ENCODE measurements around the gene SRD5A3. TPM values are rescaled to one million over a fixed set of nuclear protein-coding genes. Genes with fewer than 3 reads are reported as not detected.

The SRD5A3 gene
- total and polyA plus RNA-seq, 9 of the 15 experiments (the other 6 are each of a cell fraction or from before 2014, with no cell fraction given): 2.5 to 37.0 (median 13.3) TPM

DNA sequence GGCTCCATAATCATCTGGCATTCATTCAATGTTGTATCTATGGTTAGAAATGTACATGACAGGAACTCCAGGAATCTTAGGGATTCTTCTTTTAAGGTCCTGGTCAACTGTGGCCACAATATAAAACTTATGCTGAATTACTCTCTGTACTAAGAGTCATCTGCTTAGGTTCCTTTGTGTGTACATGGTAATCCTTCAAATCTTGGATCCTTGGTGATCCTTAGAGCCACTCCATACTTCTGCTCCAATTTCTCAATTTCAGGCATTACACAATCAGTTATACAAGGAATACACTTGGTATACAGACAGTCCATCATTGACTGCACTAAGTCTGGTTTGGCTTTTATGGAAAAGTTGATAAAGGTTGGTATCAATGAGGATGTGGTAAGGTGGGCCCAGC is 5.8 kb downstream of the SRD5A3 start (continued):
- TF ChIP-seq, protein P1, sequence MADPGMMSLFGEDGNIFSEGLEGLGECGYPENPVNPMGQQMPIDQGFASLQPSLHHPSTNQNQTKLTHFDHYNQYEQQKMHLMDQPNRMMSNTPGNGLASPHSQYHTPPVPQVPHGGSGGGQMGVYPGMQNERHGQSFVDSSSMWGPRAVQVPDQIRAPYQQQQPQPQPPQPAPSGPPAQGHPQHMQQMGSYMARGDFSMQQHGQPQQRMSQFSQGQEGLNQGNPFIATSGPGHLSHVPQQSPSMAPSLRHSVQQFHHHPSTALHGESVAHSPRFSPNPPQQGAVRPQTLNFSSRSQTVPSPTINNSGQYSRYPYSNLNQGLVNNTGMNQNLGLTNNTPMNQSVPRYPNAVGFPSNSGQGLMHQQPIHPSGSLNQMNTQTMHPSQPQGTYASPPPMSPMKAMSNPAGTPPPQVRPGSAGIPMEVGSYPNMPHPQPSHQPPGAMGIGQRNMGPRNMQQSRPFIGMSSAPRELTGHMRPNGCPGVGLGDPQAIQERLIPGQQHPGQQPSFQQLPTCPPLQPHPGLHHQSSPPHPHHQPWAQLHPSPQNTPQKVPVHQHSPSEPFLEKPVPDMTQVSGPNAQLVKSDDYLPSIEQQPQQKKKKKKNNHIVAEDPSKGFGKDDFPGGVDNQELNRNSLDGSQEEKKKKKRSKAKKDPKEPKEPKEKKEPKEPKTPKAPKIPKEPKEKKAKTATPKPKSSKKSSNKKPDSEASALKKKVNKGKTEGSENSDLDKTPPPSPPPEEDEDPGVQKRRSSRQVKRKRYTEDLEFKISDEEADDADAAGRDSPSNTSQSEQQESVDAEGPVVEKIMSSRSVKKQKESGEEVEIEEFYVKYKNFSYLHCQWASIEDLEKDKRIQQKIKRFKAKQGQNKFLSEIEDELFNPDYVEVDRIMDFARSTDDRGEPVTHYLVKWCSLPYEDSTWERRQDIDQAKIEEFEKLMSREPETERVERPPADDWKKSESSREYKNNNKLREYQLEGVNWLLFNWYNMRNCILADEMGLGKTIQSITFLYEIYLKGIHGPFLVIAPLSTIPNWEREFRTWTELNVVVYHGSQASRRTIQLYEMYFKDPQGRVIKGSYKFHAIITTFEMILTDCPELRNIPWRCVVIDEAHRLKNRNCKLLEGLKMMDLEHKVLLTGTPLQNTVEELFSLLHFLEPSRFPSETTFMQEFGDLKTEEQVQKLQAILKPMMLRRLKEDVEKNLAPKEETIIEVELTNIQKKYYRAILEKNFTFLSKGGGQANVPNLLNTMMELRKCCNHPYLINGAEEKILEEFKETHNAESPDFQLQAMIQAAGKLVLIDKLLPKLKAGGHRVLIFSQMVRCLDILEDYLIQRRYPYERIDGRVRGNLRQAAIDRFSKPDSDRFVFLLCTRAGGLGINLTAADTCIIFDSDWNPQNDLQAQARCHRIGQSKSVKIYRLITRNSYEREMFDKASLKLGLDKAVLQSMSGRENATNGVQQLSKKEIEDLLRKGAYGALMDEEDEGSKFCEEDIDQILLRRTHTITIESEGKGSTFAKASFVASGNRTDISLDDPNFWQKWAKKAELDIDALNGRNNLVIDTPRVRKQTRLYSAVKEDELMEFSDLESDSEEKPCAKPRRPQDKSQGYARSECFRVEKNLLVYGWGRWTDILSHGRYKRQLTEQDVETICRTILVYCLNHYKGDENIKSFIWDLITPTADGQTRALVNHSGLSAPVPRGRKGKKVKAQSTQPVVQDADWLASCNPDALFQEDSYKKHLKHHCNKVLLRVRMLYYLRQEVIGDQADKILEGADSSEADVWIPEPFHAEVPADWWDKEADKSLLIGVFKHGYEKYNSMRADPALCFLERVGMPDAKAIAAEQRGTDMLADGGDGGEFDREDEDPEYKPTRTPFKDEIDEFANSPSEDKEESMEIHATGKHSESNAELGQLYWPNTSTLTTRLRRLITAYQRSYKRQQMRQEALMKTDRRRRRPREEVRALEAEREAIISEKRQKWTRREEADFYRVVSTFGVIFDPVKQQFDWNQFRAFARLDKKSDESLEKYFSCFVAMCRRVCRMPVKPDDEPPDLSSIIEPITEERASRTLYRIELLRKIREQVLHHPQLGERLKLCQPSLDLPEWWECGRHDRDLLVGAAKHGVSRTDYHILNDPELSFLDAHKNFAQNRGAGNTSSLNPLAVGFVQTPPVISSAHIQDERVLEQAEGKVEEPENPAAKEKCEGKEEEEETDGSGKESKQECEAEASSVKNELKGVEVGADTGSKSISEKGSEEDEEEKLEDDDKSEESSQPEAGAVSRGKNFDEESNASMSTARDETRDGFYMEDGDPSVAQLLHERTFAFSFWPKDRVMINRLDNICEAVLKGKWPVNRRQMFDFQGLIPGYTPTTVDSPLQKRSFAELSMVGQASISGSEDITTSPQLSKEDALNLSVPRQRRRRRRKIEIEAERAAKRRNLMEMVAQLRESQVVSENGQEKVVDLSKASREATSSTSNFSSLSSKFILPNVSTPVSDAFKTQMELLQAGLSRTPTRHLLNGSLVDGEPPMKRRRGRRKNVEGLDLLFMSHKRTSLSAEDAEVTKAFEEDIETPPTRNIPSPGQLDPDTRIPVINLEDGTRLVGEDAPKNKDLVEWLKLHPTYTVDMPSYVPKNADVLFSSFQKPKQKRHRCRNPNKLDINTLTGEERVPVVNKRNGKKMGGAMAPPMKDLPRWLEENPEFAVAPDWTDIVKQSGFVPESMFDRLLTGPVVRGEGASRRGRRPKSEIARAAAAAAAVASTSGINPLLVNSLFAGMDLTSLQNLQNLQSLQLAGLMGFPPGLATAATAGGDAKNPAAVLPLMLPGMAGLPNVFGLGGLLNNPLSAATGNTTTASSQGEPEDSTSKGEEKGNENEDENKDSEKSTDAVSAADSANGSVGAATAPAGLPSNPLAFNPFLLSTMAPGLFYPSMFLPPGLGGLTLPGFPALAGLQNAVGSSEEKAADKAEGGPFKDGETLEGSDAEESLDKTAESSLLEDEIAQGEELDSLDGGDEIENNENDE (IDR thresholded peaks at IDR 0.05; ENCODE audit: low read depth, low read length): no peak
- TF ChIP-seq FOXJ3 (CRISPR knock-in tag; IDR thresholded peaks at IDR 0.05): no peak
- TF ChIP-seq MEIS2 (IDR thresholded peaks at IDR 0.05; ENCODE audit: partially characterized antibody): no peak
- no peak for TF ChIP-seq E2F3 (CRISPR knock-in tag; IDR thresholded peaks at IDR 0.05)
- no peak for TF ChIP-seq EP400 (IDR thresholded peaks at IDR 0.05)
- TF ChIP-seq KDM2B (CRISPR knock-in tag; IDR thresholded peaks at IDR 0.05): no peak
- no peak for TF ChIP-seq CTBP1 (IDR thresholded peaks at IDR 0.05; ENCODE audit: borderline replicate concordance)
- TF ChIP-seq SAP30 (IDR thresholded peaks at IDR 0.05; ENCODE audit: borderline replicate concordance, insufficient read depth, low read depth, low read length, poor library complexity, severe bottlenecking): no peak
- no peak for TF ChIP-seq MED1 (CRISPR knock-in tag; IDR thresholded peaks at IDR 0.05; ENCODE audit: borderline replicate concordance)
- TF ChIP-seq, protein P2, sequence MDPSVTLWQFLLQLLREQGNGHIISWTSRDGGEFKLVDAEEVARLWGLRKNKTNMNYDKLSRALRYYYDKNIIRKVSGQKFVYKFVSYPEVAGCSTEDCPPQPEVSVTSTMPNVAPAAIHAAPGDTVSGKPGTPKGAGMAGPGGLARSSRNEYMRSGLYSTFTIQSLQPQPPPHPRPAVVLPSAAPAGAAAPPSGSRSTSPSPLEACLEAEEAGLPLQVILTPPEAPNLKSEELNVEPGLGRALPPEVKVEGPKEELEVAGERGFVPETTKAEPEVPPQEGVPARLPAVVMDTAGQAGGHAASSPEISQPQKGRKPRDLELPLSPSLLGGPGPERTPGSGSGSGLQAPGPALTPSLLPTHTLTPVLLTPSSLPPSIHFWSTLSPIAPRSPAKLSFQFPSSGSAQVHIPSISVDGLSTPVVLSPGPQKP (CRISPR knock-in tag; IDR thresholded peaks at IDR 0.05): no peak
- TF ChIP-seq, protein P3, sequence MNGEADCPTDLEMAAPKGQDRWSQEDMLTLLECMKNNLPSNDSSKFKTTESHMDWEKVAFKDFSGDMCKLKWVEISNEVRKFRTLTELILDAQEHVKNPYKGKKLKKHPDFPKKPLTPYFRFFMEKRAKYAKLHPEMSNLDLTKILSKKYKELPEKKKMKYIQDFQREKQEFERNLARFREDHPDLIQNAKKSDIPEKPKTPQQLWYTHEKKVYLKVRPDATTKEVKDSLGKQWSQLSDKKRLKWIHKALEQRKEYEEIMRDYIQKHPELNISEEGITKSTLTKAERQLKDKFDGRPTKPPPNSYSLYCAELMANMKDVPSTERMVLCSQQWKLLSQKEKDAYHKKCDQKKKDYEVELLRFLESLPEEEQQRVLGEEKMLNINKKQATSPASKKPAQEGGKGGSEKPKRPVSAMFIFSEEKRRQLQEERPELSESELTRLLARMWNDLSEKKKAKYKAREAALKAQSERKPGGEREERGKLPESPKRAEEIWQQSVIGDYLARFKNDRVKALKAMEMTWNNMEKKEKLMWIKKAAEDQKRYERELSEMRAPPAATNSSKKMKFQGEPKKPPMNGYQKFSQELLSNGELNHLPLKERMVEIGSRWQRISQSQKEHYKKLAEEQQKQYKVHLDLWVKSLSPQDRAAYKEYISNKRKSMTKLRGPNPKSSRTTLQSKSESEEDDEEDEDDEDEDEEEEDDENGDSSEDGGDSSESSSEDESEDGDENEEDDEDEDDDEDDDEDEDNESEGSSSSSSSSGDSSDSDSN (IDR thresholded peaks at IDR 0.05; ENCODE audit: borderline replicate concordance in 1 of 2, low read depth in 2 of 2, low read length in 2 of 2): no peak
- TF ChIP-seq ZNF133 (CRISPR knock-in tag; IDR thresholded peaks at IDR 0.05): no peak
